Brain pericyte (primary cell): ENCODE measurements around the gene DOCK3.
"Not testable (repeated sequence)": the region's sequence is repeated elsewhere in the genome, so short reads cannot be mapped to it uniquely, and the experiment has no call there.

Experiments used
- DNase-seq: peaks from one replicate; pipeline ENCODE4 v3.0.0-alpha.2; 2012; ENCODE audit warnings: low read depth, low spot score

The DOCK3 gene

DNA sequence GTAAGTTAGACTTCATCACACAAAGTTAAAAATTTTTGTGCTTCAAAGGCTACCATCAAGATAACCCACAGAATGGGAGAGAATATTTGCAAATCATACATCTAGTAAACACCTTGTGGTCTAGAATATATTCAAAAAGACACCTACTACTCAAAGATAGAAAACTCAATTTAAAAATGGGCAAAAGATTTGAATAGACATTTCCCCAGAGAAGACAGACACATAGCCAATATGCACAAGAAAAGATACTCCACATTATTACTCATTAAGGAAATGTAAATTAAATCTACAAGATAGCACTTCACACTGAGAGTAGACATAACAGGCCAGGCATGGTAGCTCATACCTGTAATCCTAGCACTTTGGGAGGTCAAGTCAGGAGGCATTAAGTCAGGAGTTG lies 622.6 kb downstream of the DOCK3 start:
- DNase-seq: no peak

DNA sequence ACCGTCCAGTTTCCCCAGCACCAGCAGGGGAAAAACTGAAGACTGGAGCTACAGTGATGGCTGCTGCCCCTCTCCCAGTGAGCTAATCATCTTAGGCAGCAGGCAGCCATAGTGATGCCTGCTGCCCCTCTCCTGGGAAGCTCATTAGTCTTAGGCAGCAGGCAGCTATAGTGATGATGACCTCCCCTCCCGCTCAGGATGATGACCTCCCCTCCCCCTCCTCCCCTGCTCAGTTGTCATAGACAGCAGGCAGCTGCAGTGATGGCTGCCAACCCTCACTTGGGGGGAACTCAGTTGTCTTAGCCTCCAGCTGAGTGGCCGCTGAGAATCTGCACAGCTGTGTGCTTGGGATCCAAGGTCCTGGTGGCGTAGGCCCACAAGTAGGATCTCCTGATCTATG lies 629.5 kb downstream of the DOCK3 start:
- no peak for DNase-seq

DNA sequence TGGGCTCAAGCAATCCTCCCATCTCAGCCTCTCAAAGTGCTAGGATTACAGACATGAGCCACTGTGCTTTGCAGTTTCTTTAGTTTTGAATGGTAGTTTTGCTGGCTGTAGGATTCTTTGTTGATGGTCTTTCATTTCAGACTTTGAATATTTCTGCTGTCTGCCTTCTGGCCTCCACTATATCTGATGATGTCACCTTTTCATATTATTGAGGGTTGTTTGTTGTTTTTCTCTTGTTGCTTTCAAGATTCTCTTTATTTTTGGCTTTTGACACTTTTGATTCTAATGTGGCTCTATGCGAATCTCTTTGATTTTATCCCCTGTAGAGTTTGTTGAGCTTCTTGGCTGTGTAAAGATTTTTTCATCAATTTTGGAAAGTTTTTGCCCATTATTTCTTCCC lies 631.4 kb downstream of the DOCK3 start:
- DNase-seq: no peak

DNA sequence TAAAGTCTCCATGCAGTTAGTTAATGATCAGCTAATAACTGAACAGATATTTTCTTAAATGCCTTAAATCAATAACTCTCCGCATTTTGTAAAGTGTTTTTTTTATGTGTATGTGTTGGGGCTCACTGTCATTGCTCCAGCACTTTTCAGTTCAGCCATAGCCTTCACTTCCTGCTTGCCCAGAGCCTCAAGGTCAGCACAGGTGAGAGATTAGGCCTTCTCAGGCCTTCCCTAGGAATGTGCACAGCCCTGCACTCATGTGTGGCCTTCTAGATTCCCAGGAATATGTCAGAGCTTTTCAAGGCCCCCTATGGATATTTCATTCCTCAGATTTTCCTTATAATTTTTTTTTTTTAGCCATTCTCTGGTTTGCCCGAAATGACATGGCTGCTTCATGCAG lies 632.7 kb downstream of the DOCK3 start:
- DNase-seq: no peak

DNA sequence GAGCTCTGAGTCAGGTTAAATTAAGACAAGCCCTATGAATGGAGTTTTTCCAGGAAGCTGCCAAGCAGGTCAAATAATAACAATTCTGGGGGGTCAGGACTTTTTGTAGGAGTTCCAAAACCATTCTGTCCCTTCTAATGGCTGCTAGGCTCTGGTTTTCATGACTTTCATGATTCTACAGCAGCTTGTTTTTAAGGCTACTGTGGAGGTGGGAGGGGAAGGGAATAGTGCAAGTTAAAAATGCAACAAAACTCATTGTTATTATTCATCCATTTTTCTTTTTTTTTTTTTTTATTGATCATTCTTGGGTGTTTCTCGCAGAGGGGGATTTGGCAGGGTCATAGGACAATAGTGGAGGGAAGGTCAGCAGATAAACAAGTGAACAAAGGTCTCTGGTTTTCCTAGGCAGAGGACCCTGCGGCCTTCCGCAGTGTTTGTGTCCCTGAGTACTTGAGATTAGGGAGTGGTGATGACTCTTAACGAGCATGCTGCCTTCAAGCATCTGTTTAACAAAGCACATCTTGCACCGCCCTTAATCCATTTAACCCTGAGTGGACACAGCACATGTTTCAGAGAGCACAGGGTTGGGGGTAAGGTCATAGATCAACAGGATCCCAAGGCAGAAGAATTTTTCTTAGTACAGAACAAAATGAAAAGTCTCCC lies 633.3 kb downstream of the DOCK3 start:
- DNase-seq: not testable (repeated sequence)

DNA sequence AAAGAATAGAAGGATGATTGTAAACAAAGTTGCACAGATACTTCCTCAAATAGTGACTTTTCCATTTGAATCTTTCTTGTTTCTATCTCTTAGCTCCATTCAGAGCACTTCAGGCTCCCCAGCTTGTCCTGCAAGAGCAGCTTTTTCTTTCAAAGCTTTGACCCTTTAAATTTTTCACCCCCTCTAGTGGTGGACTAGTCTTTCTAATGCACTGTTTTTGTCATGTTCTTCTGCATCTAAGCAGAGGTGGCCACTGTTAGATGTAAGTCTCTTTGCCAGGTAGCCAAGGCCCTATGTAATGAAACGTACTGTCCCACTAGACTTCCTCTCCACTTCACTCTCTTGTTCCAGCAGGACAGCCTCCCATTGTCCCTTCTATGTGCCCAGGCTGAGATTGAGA lies 636.3 kb downstream of the DOCK3 start:
- no peak for DNase-seq

DNA sequence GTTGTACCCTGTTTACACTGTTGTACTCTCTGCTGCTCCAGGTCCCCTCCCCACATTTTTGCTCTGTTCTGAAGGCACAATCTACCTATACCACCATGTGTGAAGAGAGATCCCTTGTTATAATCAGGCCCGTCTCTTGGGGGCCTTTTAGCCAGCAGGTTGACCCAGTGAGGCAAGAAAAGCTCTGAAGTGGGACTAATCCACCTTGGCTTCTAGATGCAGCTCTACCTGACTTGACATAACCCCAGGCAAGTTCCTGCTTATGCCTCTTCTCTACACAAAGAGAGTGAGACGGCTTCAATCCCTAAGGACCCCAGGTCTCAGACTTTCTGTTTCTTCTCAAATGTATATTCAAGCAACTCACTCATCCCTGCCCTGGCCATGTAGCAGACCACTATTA lies 653.5 kb downstream of the DOCK3 start:
- DNase-seq: no peak

DNA sequence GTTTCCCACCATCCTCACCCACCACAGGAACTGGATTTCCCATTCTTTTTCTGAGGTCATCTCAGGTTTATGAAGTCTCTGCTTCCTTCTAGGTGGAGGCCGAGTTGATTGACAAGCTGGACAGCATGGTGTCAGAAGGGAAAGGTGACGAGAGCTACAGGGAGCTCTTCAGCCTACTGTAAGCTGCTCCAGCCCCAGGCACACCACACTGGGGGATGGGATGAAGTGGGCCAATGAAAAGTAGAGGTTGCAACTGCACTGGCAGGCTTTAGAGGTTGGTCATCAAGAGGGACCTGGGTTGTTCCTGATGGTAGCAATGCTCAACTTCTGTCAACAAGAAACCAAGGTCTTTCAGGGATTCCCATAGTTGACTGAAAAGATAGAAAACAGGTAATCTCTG lies 655.3 kb downstream of the DOCK3 start:
- DNase-seq: no peak

DNA sequence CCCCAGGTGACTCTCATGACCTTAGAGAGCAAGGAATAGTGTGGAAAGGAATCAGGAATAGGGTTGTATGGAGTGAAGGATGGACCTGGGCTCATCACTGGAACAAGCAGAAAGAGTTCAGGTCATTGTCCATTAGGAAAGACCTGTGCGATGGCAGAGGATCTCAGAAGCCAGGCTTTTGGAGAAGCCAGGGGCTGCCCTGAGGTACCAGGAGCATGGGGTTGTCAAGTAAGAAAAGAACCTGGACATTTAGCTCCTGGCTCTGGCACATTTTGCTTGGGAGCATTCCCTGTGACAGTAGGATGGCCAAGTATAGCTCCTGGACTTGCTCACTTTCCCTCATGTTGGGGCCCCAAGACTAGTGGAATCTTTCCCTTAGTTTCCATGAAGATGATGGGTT lies 657.4 kb downstream of the DOCK3 start:
- no peak for DNase-seq

DNA sequence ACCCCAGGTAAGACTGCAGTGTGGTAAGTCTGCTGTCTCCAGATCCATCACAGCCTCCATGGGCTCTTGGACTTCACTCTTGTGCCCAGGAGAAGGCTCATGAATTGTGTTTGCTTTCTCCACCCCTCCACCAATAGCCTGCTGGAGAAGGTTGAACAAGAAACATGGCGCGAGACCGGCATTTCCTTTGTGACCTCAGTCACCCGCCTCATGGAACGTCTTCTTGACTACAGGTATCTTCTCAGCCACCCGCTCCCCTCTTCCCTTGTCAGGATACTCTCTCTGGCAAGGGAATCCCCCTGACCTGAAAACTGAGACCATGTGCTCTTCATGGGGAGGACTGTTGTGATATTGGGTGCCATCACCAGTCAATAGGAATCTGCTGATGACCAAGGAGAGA lies 658.3 kb downstream of the DOCK3 start:
- DNase-seq: no peak

DNA sequence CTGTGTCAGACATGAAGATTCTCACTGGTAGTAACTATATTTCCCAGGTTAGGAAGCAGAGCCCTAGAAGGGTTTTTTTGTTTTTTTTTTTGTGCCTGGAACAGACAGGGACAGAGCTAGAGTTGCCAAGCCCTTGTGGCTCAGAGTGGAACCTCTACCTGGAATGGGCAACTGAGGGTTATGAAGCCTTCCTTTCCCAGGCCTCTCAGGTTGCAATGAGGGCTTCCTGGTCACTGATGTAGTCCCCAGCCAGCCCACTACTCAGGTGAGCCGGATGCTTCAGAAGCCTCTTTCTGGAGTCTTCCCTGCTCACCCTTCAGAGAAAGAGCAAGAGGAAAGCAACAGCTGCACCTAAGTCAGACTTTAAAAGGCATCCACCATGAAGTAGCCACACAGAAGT lies 661.5 kb downstream of the DOCK3 start:
- DNase-seq: no peak

DNA sequence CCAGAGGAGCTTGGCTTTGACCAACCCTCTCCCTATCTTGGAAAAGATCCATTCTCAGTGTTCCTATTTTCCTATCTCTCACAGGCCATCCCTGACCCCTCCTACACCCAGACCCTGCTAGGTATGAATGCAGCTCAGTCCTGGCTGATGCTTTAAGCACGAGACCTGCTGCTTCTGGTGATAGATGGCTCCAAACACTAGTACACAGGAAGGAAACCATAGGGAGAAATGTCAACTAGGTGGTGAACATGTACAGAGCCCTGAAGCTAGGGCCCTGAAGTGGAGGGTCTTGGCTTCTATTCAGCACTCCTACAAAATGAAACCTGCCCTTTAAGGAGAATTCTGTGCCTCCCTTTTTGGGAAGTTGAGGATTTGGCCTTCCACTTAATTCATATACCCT lies 662.9 kb downstream of the DOCK3 start:
- no peak for DNase-seq

DNA sequence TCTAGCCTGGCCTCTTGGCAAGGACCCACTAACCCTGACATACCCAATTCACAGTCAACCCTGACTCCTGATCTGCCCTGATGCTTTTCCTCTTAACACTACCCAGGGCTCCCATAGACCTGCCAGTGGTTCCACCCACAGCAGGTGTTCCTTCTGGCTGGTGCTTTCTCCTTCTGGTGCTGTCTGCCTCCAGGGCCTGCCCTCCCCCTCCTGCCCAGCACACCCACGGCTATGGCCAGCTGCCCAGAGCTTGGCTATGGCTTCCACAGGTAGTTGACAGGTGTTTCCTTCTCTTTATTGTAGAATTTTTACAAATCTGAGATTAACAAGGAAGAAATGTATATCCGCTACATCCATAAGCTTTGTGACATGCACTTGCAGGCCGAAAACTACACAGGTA lies 663.9 kb downstream of the DOCK3 start:
- no peak for DNase-seq

DNA sequence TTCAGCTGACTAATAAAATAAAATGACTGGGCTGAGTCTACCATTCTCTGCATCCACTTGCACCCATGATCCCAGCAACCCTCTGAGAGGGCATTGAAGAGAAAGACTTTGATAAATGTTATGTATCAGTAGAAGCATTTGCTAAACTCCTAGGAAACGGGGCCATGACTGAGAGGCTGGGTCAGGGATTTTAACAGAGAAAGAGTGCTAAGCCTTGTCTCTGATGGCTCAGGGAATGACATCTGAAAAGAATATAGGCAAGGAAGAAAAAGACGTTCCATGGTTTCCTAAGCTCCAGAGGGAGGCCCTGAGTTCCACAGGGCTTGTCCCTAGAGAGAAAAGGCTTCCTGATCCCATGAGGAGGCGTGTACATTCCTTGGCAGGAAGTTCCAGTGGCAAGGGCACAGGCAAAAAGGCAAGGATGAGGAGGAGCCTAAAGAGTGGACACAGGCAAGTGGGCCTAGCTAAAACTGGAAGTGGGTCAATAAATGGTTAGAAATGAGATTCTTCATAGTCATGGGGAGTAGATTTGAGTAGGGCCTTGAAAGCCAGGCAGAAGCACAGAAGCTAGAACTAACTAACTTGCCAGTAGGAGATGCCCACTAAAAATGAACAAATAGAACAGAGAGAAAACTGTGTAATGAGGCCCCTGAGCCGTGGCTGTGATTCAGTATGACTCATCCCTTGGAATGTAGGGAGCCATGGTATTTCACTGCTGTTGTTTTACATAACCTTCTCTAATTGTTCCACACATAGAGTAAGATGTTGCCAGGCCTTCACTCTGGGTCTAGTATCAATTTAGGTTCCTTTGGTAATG lies 665.5 kb downstream of the DOCK3 start:
- DNase-seq: peak; percentile 49

DNA sequence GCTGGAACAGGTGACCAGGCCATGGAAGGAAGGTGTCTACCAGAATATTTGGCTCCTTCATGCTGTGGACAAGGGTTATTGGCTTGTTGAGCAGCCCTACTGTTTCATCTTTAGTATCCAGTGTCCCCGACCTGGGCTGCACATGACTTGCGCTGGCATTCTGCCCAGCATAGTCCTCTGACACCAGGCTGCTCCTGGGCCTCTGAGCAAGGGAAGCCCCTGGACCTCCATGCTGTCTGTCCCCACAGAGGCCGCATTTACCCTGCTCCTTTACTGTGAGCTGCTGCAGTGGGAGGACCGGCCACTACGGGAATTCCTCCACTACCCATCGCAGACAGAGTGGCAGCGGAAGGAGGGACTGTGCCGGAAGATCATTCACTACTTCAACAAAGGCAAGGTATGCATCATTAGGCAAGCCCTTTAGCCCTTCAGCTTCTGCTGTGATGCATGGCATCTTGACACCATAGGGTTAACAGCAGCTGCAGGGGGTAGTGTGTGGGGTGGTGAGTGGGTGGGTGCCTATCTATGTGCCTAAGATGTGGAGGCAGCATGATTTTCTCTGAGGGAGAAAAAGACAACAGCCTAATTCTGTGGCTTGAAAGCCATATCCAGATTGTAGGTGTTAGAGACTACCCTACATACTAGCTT lies 666.4 kb downstream of the DOCK3 start:
- DNase-seq: no peak

DNA sequence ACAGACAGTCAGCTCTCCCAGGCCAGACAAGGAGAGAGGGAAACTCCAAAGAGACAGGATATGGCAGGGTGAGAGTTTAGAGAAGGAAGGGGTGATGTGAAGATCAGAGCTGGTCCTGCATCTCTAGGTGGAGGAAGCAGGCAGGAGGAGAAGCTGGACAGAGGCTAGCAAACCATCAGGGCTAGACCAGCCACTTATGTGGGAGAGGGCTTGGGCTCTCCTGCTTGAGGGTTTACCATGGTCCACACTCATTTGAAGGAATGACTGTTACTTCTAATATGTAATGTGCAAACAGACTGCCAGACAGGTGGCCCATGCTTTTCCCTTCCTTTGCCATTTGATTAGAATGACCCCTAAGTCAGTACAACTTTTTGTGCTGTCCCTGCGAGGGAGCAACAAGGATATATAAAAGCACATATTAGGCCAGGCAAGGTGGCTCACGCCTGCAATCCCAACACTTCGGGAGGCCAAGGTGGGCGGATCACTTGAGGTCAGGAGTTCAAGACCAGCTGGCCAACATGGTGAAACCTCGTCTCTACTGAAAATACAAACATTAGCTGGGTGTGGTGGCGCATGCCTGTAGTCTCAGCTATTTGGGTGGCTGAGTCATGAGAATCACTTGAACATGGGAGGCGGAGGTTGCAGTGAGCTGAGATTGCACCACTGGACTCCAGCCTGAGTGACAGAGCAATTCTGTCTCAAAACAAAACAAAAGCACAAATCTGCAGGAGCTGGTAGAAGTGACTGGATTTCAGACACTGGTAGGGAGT lies 669.4 kb downstream of the DOCK3 start:
- DNase-seq: no peak

DNA sequence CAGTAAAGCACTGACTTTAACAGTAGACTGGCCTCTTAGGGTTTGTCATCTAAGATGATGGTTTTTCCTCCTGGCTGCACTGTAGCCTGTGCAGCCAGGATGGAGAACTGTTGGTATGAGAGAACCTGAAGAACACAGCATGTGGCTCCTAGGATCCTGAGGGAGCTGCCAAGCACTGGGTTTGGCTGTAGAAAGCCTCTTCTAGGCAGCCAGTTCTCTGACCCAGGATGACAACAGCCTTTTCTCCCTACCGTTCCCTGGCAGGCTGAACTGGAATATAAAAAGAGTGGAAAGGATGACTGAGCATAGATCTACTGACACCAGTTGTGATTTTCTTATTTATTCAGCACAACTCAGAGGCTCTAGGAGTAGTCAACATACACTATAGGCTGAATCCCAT lies 676.0 kb downstream of the DOCK3 start:
- no peak for DNase-seq

DNA sequence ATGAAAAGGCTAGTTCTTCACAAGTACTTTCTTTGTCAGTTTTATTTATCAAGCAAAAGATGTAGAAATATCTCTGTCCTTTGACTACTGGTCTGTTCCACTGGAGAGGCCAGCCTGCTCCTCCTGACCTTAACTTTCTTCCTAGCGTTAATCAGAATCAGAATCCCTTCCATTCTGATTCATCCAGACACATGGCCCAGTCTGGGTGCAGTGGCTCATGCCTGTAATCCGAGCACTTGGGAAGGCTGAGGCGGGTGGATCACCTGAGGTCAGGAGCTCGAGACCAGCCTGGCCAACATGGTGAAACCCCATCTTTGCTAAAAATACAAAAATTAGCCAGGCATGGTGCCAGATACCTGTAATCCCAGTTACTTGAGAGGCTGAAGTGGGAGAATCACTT lies 678.4 kb downstream of the DOCK3 start:
- DNase-seq: no peak

DNA sequence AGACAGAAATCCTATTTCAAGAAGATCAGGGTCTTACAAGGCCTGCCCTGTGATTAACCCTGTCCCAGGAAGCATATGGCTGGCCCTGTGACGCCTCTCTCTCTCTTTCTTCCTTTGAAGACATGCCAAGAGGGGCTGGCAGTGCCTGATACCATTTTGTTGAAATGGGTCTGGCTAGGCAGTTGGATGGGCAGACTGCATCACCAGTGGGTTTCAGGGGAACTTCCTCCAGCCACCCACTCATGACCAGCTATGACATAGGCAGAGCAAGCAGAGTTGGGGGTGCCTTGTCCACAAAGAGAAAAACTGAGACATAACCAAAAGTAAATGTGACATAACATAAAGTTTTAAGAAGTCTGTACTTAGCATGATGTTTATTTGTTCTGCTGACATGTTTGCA lies 679.0 kb downstream of the DOCK3 start:
- DNase-seq: no peak

DNA sequence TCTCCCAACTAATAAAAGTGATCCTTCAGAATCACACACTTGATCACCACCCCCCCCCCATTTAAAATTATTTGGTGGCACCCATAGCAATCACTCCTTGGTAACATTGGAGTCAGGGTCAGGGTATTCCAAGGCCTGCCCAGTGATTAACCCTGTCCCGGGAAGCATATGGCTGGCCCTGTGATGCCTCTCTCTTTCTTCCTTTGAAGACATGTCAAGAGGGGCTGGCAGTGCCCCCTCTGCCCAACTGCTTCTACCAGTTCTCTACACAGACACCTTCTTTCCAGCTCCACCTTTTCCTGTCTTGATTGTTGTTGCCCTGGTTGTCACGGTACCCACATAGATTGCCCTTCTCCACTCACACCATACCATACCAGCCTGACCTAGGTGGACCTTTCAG lies 679.4 kb downstream of the DOCK3 start:
- DNase-seq: no peak

DNA sequence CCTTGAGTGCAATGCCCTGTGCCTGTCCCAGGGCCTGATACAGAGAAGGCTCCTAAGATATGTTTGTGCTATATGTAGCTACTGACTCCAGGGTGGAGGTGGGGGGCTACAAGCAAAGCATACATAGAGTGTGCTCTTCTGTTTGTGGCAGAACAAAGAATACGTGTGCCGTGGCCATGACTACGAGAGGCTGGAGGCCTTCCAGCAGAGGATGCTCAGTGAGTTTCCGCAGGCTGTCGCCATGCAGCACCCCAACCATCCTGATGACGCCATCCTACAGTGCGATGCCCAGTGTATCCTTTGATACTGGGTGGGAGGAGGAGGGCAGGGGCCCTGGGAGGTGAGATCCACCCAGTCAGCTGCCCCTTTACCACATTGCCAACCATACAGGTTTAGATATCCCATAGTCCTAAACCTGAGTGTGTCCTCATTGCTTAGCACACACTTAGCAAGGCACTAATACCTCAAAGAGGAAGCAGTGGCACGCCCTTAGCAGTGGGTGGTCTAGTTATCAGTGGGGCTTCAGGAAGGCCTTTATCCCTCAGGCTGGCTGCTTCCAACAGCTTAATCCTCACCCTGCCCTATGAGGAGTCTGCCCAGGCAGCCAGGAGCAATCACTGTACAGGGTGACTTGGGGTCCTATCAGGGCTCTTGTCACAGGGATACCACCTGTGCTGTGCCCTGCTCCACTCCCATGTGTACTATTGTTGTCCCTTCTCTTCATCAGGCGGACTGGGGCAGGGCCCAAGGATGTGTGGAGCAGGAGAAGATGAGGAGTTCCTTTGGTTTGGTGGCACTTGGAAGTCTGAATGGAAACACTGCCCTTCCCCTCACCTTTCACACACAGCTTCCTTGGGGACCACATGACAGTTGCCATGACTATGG lies 680.2 kb downstream of the DOCK3 start:
- DNase-seq: no peak
